HepG2 (cell line): ENCODE data around the gene CENPP. TPM values are rescaled to one million over a fixed set of nuclear protein-coding genes. Genes with fewer than 3 reads are reported as not detected.

Source experiments
- ATAC-seq: fragments of 200-7000 bp; cut with Tn5 transposase; 3 replicates; pipeline ENCODE4 v1.9.1; 2020; ENCODE audit warnings: mild to moderate bottlenecking, moderate library complexity
- BruUV-seq: library from RNA; stranded (reverse); fragments of 400-500 nt; replicated peaks from 2 replicates; lab custom pipeline; 2021; lab: Mats Ljungman, UMichigan
- CTCF ChIA-PET: fragments of 300-600 bp; formaldehyde crosslinking; extraction: SDS; loops from one replicate; lab custom pipeline; 2021; ENCODE audit warnings: low total read pairs, inconsistent platforms, low intra/inter-chr PET ratio; lab: Yijun Ruan, JAX
- POLR2A ChIA-PET: fragments of 350-600 bp; sonication (Branson Sonifier 250); formaldehyde crosslinking; loops from one replicate; lab custom pipeline; 2020; ENCODE audit warnings: antibody characterized with exemption, inconsistent platforms; lab: Yijun Ruan, JAX
- DNase-seq: peaks from one replicate; pipeline ENCODE4 v3.0.0-alpha.2; 2015; ENCODE audit warnings: low spot score
- FAIRE-seq: peaks from 3 replicates; lab custom pipeline; 2011; peaks lifted over from hg19 to GRCh38; lab: Jason Lieb, UNC
- H2AFZ ChIP-seq: one replicate; pipeline ENCODE4 v1.6.1; 2011; ENCODE audit warnings: low read length, inconsistent platforms
- H3K27ac ChIP-seq: fragments of 300-600 bp; 3 replicates; pipeline ENCODE4 v1.8.0; 2011; ENCODE audit warnings: mixed run types, mild to moderate bottlenecking, mixed read lengths, low read length, inconsistent platforms; ENCODE audit not compliant: insufficient read depth; ENCODE audit errors: extremely low read length
- H3K27me3 ChIP-seq, 2 experiments: fragments of 200-600 bp in 1 of 2; 2 replicates in 1 of 2; 3 replicates in 1 of 2; pipeline versions ENCODE4 v1.6.0 to v1.8.0; 2011; ENCODE audit warnings: low read length in 2 of 2, mild to moderate bottlenecking in 2 of 2, moderate library complexity in 2 of 2, inconsistent platforms in 1 of 2; ENCODE audit not compliant: insufficient read depth in 2 of 2, control insufficient read depth in 1 of 2
- H3K36me3 ChIP-seq, 2 experiments: fragments of 200-600 bp in 1 of 2; replicated peaks in 1 of 2; 2 replicates in 1 of 2; 3 replicates in 1 of 2; pipeline versions ENCODE4 v1.5.1 to v1.8.0; 2011; ENCODE audit warnings: low read length in 2 of 2, inconsistent platforms in 1 of 2; ENCODE audit not compliant: insufficient read depth in 2 of 2, control insufficient read depth in 1 of 2
- H3K4me1 ChIP-seq: 2 replicates; pipeline ENCODE4 v1.5.1; 2012; ENCODE audit warnings: low read length, inconsistent platforms; ENCODE audit not compliant: insufficient read depth
- H3K4me2 ChIP-seq: 2 replicates; pipeline ENCODE4 v1.6.0; 2011; ENCODE audit warnings: low read depth, low read length, inconsistent platforms
- H3K4me3 ChIP-seq, 3 experiments: fragments of 200-600 bp in 1 of 3; sonication (generic), shearing (Covaris generic) in 1 of 3; replicated peaks in 1 of 3; 2 replicates each; pipeline ENCODE4 v1.5.1; 2011 to 2016; ENCODE audit warnings: low read length in 3 of 3, inconsistent platforms in 2 of 3, low read depth in 2 of 3, mild to moderate bottlenecking in 2 of 3, control low read depth in 1 of 3, mixed read lengths in 1 of 3; ENCODE audit not compliant: insufficient read depth in 1 of 3
- H3K79me2 ChIP-seq: one replicate; pipeline ENCODE4 v1.6.1; 2011; ENCODE audit warnings: low read length, inconsistent platforms; ENCODE audit not compliant: insufficient read depth
- H3K9ac ChIP-seq: 2 replicates; pipeline ENCODE4 v1.6.0; 2011; ENCODE audit warnings: mild to moderate bottlenecking, low read depth, low read length, inconsistent platforms; ENCODE audit not compliant: insufficient read depth
- H3K9me3 ChIP-seq: 2 replicates; pipeline ENCODE4 v1.5.1; 2012; ENCODE audit warnings: mild to moderate bottlenecking, low read length
- H4K20me1 ChIP-seq: 2 replicates; pipeline ENCODE4 v1.6.0; 2011; ENCODE audit warnings: inconsistent platforms, mild to moderate bottlenecking, low read length, moderate library complexity; ENCODE audit not compliant: insufficient read depth
- IKZF4 ChIP-seq: sonication (generic); formaldehyde crosslinking; IDR thresholded peaks from 2 replicates; pipeline ENCODE4 v1.5.1; 2020; ENCODE audit warnings: borderline replicate concordance, mild to moderate bottlenecking, low read depth, missing genetic modification reagents; ENCODE audit errors: not compliant biosample characterization
- JUN ChIP-seq: sonication (generic); formaldehyde crosslinking; IDR thresholded peaks from 2 replicates; pipeline ENCODE4 v1.4.0; 2020; ENCODE audit warnings: mild to moderate bottlenecking, missing genetic modification reagents
- MAF1 ChIP-seq: sonication (generic); formaldehyde crosslinking; IDR thresholded peaks from 2 replicates; pipeline ENCODE4 v1.5.0; 2020; ENCODE audit warnings: missing genetic modification reagents, borderline replicate concordance
- MAFF ChIP-seq: IDR thresholded peaks from 2 replicates; pipeline ENCODE4 v1.6.1; 2011; ENCODE audit warnings: low read depth, low read length, improper control_type of control experiment
- MAFG ChIP-seq: sonication (generic); formaldehyde crosslinking; IDR thresholded peaks from 2 replicates; pipeline ENCODE4 v1.5.1; 2020; ENCODE audit warnings: mild to moderate bottlenecking, missing genetic modification reagents
- MXI1 ChIP-seq: IDR thresholded peaks from 3 replicates; pipeline ENCODE4 v1.6.1; 2012; ENCODE audit warnings: low read depth, low read length, inconsistent platforms, borderline replicate concordance
- NFKB2 ChIP-seq: sonication (generic); formaldehyde crosslinking; IDR thresholded peaks from 2 replicates; pipeline ENCODE4 v1.4.0; 2020; ENCODE audit warnings: missing genetic modification reagents, borderline replicate concordance
- POGZ ChIP-seq: sonication (generic); formaldehyde crosslinking; IDR thresholded peaks from 2 replicates; pipeline ENCODE4 v1.4.0; 2020; ENCODE audit warnings: mild to moderate bottlenecking, missing genetic modification reagents
- RARA ChIP-seq: IDR thresholded peaks from 2 replicates; pipeline ENCODE4 v1.6.1; 2016; ENCODE audit warnings: missing genetic modification reagents, missing compliant biosample characterization
- RFX5 ChIP-seq: IDR thresholded peaks from 2 replicates; pipeline ENCODE4 v1.6.1; 2011; ENCODE audit warnings: low read depth, low read length, improper control_type of control experiment
- SIN3B ChIP-seq: fragments of 150-350 bp; IDR thresholded peaks from 2 replicates; pipeline ENCODE4 v1.6.1; 2014; ENCODE audit warnings: low read length
- SRF ChIP-seq: IDR thresholded peaks from 2 replicates; pipeline ENCODE4 v1.6.1; 2011; ENCODE audit warnings: mild to moderate bottlenecking, low read depth, low read length, moderate library complexity
- THAP11 ChIP-seq: IDR thresholded peaks from 2 replicates; pipeline ENCODE4 v1.6.1; 2016; ENCODE audit warnings: missing biosample characterization, missing genetic modification reagents
- XRCC5 ChIP-seq: fragments of 200-400 bp; formaldehyde crosslinking; optimal IDR thresholded peaks from 2 replicates; pipeline ENCODE3; 2017; ENCODE audit warnings: mild to moderate bottlenecking, low read length
- ZNF468 ChIP-seq: sonication (generic); formaldehyde crosslinking; IDR thresholded peaks from 2 replicates; pipeline ENCODE4 v1.8.0; 2022; ENCODE audit warnings: mild to moderate bottlenecking, moderate library complexity, missing genetic modification reagents
- ZNF558 ChIP-seq: sonication (generic); formaldehyde crosslinking; IDR thresholded peaks from 2 replicates; pipeline ENCODE4 v1.9.0; 2022; ENCODE audit warnings: mild to moderate bottlenecking, missing genetic modification reagents, borderline replicate concordance
- ZNF562 ChIP-seq: sonication (generic); formaldehyde crosslinking; IDR thresholded peaks from 2 replicates; pipeline ENCODE4 v1.8.0; 2022; ENCODE audit warnings: missing genetic modification reagents, borderline replicate concordance
- WGBS: methylation state at CpG from one replicate; pipeline ENCODE4 v1.1.6; 2017; ENCODE audit warnings: low lambda C conversion rate; 5-methylcytosine and 5-hydroxymethylcytosine counted together
- in situ Hi-C: cut with HindIII; loops from 2 replicates; pipeline ENCODE4 v1.10.0; 2017; ENCODE audit warnings: low pct_unique_long_range_greater_than_20kb; ENCODE audit not compliant: extremely low pct_ligation_motif_present
- intact Hi-C: fragments of 100-400 bp; cut with micrococcal nuclease; formaldehyde crosslinking; loops from one replicate; pipeline ENCODE4 v1.10.0; 2022; ENCODE audit not compliant: unreplicated experiment
- polyA plus RNA-seq, 8 experiments: library from polyadenylated mRNA; depleted of rRNA in 3 of 8; stranded (reverse) in 7 of 8; unstranded in 1 of 8; fragments of >200 nt; fragmentation: Illumina TruSeq in 4 of 8; extraction: Trizol in 4 of 8; gene quantifications; 2 replicates each; pipeline versions ENCODE4 v1.2.1 to v1.2.3, GENCODE V29; 2011 to 2016; ENCODE audit warnings: low read depth in 4 of 8, missing spikeins in 1 of 8, mixed read lengths in 1 of 8; ENCODE audit not compliant: insufficient read depth in 1 of 8
- total RNA-seq, 5 experiments: library from RNA; depleted of rRNA; stranded (reverse); fragments of >200 nt; fragmentation: Illumina TruSeq; extraction: Trizol; gene quantifications; 2 replicates each; pipeline ENCODE4 v1.2.3, GENCODE V29; 2016; ENCODE audit warnings: low read depth in 1 of 5

The CENPP gene
- total and polyA plus RNA-seq, 2 of the 13 experiments (the other 11 are each of a cell fraction or from before 2014, with no cell fraction given) = 2.0 to 11.4 TPM

- 96% methylated on average over 6 of the region's 6 CpGs for WGBS
These were observed 12.7 kb upstream of the CENPP start for GRCh38 chr9:92312887-92313623.

GRCh38 chr9:92313624-92314012 lies 12.1 kb upstream of the CENPP start:
- FAIRE-seq = no peak
- Histone ChIP-seq H3K27me3 (no peaks in the 10 kb centered on the region), H3K9me3 (no peaks in the 10 kb centered on the region), H3K9ac (no peak overlapping the region), H3K4me3 (no peak overlapping the region), H4K20me1 (no peaks in the 10 kb centered on the region), H3K79me2 (no peaks in the 10 kb centered on the region), H3K4me1 (no peaks in the 10 kb centered on the region; the same call in 1 of the 2 replicates), H3K36me3 (peaks cover 21 to 69% of the 10 kb centered on the region in 2 experiments), H2AFZ (no peak overlapping the region), H3K27ac (no peak overlapping the region), H3K4me2 (no peak overlapping the region)
- intact Hi-C loops = no loop called here
- no peak for ATAC-seq
- no TSS peak for BruUV-seq
- ChIA-PET POLR2A (interaction anchor here (1.2 kb wide), 1 partner anchor 11 kb away, joined by 3 read pairs; no protein-coding TSS in a partner anchor), CTCF (no interaction called here)
- 97% methylated on average over 2 of the region's 2 CpGs for WGBS
- in situ Hi-C loops = no loop called here
- TF ChIP-seq IKZF4 (CRISPR knock-in tag) (no peak), MAFG (no peak), RARA (CRISPR knock-in tag) (no peak), MAFF (no peak), SIN3B (no peak), SRF (no peak)
- DNase-seq = no peak

More at GRCh38 chr9:92312887-92313623, 12.7 kb upstream of the CENPP start:
- Histone ChIP-seq H3K4me3 (no peak overlapping the region), H3K36me3 (peaks cover 24 to 71% of the 10 kb centered on the region in 2 experiments), H3K9ac (no peak overlapping the region), H3K9me3 (no peaks in the 10 kb centered on the region), H3K4me2 (no peak overlapping the region), H3K79me2 (no peaks in the 10 kb centered on the region), H2AFZ (no peak overlapping the region), H3K4me1 (no peaks in the 10 kb centered on the region; the same call in 1 of the 2 replicates), H3K27me3 (no peaks in the 10 kb centered on the region), H4K20me1 (no peaks in the 10 kb centered on the region), H3K27ac (no peak overlapping the region)
- intact Hi-C loops (no loop called here), in situ Hi-C loops (no loop called here)
- ChIA-PET CTCF (no interaction called here), POLR2A (interaction anchor here (1.2 kb wide), 1 partner anchor 11 kb away, joined by 3 read pairs; no protein-coding TSS in a partner anchor)
- TF ChIP-seq THAP11 (CRISPR knock-in tag) = no peak
- no peak for TF ChIP-seq ZNF468 (CRISPR knock-in tag)
- TF ChIP-seq RFX5 = no peak
- no peak for TF ChIP-seq NFKB2 (CRISPR knock-in tag)
- TF ChIP-seq ZNF558 (CRISPR knock-in tag) = no peak
- no peak for TF ChIP-seq ZNF562
- no peak for TF ChIP-seq XRCC5
- TF ChIP-seq JUN = no peak
- no peak for TF ChIP-seq MXI1
- TF ChIP-seq MAF1 = no peak
- TF ChIP-seq POGZ = no peak
- FAIRE-seq (no peak), DNase-seq (no peak), ATAC-seq (no peak)
- BruUV-seq = no TSS peak
